GM19324 (cell line): ENCODE measurements around the gene TMC2.
A peak's percentile ranks its signal among the peaks of the same experiment; 100 is the strongest.
"Not testable (repeated sequence)": the region's sequence is repeated elsewhere in the genome, so short reads cannot be mapped to it uniquely, and the experiment has no call there.

Experiments
- ATAC-seq: cut with Tn5 transposase; IDR thresholded peaks from one replicate; pipeline ENCODE4 v1.9.1; 2021; ENCODE audit warnings: mild to moderate bottlenecking, moderate library complexity; ENCODE audit not compliant: unreplicated experiment, low FRiP score

The TMC2 gene

DNA sequence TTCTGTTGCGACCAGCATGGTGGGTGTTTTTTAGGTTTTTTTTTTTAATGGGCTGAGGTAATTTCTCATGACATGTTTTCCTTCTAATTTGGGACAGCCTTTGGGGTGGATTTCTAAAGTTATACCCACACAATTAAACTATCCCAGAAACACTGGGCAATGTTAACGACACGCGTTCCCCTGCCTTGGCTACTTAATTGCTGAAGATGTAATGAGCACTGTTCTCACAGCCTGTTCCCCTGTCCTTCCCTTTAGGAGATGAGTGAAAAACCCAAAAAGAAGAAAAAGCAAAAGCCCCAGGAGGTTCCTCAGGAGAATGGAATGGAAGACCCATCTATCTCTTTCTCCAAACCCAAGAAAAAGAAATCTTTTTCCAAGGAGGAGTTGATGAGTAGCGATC is 121.3 kb downstream of the TMC2 start:
- ATAC-seq: no peak

DNA sequence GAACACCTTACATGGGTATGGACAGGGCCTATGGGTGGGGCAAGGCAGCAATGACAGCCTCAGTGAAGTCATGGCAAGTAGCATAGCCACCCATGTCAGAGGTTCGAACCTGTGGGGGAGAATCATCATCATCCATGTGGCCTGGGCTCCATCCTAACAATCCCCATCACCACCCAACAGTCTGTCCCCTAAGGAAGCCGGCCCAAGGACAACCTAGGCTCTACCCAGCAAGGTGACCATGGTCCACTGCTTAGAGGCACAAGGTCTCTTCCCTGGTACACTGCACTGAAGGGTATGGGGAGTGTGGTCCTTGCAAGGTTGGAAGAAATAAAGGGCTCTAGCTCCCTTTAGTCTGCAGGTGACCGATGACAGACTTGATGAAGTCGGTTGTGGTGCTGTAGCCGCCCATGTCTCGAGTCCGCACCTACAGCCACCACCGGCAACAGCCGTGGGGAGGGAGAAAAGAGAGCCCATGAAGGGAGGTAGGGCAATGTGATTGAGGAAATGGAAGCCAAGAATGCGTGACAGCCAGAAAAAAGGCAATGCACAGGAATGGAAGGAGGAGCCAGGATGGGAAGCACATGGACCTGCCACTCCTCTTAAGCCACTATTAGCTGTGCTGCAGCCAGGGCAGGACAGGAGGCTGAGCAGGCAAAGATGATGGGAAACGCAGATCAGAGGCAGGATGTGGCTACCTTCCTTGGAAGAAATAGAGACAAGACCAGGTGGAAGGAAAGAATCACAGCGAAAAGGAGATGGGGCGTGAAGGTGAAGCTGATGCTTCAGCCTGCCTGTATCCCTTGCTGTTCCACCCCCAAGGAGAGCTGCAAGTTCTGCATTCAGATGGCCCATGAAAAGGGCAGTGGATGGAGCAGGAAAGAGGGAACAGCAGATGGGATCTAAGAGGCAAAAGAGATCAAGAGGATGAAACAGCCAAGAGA is 122.3 kb downstream of the TMC2 start:
- ATAC-seq: no peak

DNA sequence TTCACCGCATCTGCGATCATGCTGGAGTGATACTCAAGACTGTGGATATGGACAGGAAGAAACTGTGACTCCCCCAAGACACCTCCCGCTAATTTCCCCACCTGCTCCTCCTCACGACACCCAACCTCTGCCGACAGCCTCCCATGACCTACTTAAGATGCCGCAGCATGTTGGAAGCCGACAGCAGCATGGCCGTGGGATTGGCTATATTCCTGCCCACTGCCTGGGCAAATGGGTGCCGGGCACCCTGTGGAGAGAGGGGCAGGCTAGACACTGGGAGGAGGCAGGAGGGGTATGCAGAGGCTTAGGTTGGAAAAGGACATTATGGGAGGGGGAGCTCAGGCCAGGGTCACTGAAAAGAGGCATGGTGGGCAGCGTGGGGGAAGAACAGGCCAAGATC is 123.2 kb downstream of the TMC2 start:
- ATAC-seq: no peak

DNA sequence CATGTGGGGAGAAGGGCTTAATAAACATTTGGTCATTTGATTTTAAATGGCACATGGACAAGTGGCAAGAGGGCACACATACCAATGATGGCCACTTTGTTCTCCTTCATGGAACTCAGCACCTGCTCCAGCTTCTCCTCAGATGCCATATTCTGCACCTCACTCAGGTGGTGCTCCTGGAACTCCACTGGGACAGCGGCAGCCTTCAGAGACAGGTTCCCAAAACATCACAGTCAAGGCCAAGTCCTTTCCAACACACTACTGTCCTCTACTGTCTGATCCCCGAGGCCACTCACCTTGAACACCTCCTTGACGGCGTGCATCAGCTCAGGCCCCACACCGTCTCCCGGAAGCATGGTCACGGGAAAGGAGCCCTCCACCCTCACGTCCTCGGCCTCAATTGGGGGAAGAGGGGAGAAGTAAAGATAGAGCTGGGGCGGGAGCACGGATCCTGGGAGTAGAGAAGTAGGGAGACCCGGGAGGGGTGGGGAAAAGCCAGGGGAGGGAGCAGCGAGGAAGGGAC is 127.1 kb downstream of the TMC2 start:
- no peak for ATAC-seq

DNA sequence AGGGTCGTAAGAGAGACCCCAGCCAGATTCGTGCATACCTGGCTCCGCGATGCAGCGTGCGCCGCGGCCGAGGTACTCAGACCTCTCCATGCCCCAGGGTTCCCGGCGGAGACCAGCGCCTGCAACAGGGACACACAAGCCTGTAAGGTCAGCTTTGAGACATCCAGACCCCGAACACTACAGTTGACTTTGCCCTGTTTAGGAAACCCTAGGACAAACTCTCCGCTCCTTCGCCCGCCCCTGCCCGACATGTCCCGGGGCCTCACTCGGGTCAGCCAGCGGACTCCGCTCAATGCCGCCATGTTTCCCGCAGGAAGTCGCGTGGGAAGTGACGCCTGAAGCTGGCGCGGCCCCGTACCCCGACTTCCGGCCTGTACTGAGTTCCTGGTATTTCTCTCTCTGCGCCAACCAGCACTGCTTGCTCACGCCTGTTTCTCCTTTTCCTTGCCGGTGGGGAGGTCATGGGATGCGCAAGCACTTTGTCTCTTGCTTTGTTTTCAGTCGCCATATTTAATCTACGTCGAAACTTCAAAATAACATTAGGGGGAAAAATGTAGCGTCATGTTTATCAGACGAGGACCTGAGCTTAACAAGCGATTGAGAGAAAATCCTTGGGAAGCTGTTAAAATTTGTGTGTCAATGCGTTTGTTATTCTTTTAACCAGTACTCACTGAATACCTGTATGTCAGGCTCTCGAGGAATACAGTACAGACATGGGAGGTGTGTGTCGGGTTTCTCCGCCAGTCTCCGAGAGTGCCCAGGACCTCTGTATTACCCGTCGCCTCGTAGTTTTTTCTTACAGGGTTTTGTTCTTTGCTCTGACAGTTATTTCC is 127.7 kb downstream of the TMC2 start, which contains the start of gene IDH3B:
IDH3B (minus strand) TSS at position 330 of the 833 bp plus-strand sequence; CDS start at position 302, 28 bp downstream.
- ATAC-seq: peak; percentile 86

DNA sequence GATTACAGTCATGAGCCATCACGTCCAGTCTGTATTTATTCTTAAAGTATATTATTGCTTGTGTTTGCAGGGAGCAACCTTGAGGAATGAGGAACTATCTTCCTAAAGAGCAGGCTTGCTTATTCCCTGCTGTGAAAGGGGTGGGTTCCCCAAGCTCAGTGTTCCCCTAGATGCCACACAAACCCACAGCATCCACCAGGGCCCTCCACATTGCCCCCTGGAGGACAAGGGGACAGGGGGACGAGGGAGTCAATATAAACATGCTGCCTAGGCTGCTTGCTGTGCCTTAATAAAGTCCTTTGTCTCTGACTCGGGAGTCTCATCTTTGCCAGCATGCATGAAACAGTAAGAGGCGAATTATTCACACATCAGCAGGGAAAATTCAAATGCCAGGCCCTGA is 135.6 kb downstream of the TMC2 start:
- ATAC-seq: no peak

DNA sequence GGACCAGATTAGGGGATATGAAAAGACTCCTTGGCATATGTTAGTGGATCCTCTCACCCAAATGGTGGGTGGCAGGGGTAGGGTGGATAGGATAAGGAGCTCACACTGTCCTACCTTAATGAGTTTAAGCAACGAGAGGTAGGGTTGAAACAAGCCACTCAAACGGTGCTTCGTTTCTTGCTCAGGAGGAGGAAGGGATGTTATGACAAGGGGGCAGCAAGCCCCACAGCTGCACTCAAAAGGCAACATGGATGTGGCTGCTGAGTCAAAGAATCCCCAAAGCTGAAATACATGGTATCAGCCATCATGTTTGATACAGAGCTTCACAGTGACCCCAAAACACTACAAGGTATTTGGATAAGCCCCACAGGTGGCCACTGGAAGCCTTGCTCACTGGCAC is 136.1 kb downstream of the TMC2 start:
- no peak for ATAC-seq

DNA sequence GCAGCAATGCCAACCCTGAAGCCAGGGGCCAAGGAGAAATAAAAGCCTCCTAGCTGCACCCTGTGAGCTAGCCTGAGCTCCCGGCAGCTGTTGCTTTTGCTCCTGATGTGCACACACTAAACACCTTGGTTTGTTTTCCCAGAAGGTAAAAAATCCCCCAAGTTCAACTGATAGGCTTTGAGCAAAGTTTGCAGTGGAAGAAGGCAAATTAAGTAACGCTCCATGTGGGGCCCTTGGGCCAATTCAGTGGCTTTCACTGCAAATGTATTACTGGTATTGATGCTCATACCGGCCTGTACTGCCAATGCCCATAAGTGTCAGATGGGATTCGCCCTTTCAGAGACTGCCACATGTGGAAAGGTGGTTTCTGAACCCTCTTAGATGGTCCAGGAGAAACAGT is 137.1 kb downstream of the TMC2 start:
- ATAC-seq: no peak

DNA sequence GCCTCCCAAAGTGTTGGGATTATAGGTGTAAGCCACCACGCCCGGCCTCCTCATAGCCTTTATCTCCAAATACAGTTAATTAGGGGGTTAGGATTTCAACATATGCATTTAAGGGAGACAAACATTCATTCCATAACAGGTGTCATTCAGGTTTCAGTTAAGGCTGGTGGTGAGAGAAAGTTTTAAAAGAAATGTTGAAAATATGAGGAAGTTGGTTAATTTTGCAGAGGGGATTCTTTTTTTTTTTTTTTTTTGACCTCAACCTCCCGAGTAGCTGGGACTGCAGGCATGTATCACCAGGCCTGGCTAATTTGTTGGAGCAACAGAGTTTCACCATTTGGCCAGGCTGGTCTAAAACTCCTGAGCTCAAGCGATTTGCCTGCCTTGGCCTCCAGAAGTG is 143.7 kb downstream of the TMC2 start:
- no peak for ATAC-seq

DNA sequence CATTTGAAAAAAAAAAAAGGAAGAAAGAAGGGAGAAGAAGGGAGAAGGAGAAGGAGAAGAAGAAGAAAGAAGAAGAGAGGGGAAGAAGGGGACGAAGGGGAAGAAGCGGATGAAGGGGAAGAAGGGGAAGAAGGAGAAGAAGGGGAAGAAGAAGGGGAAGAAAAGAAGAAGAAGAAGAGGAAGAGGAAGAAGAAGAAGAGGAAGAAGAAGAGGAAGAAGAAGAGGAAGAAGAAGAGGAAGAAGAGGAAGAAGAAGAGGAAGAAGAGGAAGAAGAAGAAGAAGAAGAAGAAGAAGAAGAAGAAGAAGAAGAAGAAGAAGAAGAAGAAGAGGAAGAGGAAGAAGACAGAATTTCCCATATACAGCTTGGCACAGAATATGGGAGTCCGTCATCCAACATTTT is 145.7 kb downstream of the TMC2 start:
- ATAC-seq: not testable (repeated sequence)

DNA sequence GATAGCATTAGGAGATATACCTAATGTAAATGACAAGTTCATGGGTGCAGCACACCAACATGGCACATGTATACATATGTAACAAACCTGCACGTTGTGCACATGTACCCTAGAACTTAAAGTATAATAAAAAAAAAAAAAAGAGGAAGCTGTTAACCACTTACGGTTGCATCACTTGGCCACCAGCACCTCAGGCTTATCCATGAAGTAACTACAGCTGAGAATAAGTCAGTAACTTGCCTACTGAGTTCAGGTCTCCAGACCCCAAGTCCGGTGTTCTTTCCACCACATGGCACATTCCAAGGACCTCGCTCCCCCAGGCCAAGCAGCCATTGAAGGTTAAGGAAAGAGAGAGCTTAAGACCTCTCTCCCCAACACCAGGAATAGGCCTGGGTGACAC is 148.4 kb downstream of the TMC2 start:
- not testable (repeated sequence) for ATAC-seq

DNA sequence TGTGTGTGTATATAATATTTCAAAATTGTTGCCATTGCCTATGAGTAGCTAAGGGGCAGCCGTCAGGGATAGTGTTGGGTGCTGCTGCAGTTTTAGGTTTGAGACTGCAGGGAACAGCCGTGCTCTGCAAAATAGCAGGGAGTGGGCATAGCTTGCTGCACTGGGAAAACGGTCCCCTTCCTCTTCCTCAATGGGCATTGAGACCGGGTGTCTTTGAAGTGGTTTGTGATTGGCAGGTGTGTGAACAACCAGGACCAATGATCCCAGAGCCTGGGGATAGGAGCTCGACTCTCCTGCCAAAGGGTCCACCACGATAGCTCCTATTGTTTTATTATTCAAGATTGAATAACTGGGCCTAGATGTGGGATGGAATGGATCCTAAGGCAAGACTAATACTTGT is 151.1 kb downstream of the TMC2 start:
- no peak for ATAC-seq

DNA sequence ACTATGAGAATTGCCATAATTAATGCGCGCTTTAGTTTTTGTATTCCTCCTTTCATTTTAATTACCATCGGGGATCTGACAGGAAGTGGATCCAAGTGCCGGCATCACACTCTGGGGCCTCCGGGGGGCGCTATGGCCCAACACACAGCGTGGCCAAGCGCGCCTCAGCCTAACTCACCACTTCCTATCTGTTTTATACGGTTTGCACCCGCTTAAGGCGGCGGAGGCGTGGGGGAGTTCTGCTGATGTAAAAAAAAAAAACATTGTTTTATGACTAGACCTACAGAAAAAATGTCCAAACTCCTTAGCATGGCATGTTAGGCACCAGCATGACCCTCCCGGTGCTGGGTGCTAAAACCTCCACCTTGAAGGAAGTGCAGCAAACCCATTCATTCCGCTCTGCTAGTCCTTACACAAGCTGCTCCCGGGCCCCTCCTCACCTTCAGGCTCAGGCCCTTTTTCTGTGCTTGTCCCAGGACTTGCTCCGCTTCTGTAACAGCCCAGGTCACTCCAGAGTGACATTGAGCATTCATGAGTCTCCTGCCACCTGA is 151.7 kb downstream of the TMC2 start:
- no peak for ATAC-seq

DNA sequence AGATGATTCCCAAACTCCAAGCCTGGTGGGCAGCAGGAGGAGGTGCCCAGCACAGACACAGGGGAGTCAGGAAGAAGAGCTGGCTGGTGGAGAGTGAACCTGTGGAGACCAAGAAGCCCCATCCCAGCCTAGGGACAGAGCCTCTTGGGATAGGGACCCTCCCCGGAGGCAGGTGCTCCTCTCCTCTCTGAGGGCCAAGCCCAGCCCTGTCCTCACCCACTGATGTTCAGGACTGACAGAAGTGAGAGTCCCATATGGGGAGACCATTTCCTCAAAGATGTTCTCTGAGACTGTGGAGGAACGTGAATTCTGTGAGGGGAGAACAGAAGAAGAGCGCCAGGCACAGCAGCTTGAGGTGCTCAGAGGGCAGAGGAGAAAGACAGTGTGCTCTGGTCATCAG is 153.8 kb downstream of the TMC2 start:
- ATAC-seq: no peak

DNA sequence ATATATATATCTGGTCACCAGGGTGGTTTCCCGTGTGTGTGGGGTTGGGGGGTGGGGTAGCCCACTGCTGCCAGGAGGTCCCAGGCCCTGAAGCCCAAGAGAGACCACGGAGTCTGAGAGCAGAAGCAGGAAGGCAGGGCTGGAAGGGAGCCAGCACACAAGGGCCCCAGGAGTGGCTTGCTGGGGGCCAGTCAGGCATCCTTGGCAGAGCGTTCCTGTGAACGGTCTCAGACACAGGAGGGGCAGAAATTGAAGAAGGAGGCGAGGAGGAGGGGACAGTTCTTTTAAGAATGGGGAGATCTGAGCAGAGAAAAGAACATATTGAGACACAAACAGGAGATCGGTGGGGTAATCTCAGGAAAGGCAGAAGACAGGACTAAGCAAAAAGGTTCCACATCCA is 154.3 kb downstream of the TMC2 start:
- no peak for ATAC-seq

DNA sequence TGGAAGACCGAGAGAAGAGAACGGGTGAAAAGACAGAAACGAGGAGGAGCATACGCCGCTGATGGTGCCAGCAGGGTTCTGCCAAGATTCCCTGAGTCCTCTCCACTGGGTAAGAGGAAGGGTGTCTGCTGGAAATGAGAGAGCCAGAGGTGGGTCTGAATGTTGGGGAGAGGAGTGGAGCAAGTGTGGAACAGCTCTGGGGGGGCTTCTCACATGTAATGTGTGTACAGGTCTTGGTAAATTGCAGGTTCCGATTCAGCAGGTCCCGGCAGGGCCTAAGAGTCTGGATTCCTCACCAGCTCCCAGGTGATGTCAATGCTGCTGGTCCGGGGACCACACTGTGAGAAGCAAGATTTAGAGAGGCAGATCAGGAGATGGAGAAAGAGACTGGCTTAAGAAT is 154.8 kb downstream of the TMC2 start:
- no peak for ATAC-seq
